Ishikawa (cell line): ENCODE data around the gene DRC7.

Experiments
- CEBPB ChIP-seq: IDR thresholded peaks from 2 replicates; pipeline ENCODE4 v1.6.1; 2012
- CREB1 ChIP-seq: IDR thresholded peaks from 2 replicates; pipeline ENCODE4 v1.6.1; 2012; ENCODE audit warnings: low read depth
- EGR1 ChIP-seq: IDR thresholded peaks from 2 replicates; pipeline ENCODE4 v1.6.1; 2012
- EP300 ChIP-seq: IDR thresholded peaks from 2 replicates; pipeline ENCODE4 v1.6.1; 2012; ENCODE audit warnings: borderline replicate concordance
- FOXM1 ChIP-seq: IDR thresholded peaks from 2 replicates; pipeline ENCODE4 v1.6.1; 2012; ENCODE audit warnings: low read depth, borderline replicate concordance
- NFIC ChIP-seq: IDR thresholded peaks from 2 replicates; pipeline ENCODE4 v1.6.1; 2012
- RAD21 ChIP-seq: IDR thresholded peaks from 2 replicates; pipeline ENCODE4 v1.6.1; 2012; ENCODE audit warnings: low read depth
- TAF1 ChIP-seq: IDR thresholded peaks from 2 replicates; pipeline ENCODE4 v1.6.1; 2012; ENCODE audit warnings: low read depth, mild to moderate bottlenecking
- TCF12 ChIP-seq: IDR thresholded peaks from 2 replicates; pipeline ENCODE4 v1.6.1; 2012; ENCODE audit warnings: low read depth
- TEAD4 ChIP-seq: IDR thresholded peaks from 2 replicates; pipeline ENCODE4 v1.6.1; 2012
- YY1 ChIP-seq: IDR thresholded peaks from 2 replicates; pipeline ENCODE4 v1.6.1; 2012; ENCODE audit warnings: low read depth
- ZBTB7A ChIP-seq: IDR thresholded peaks from 2 replicates; pipeline ENCODE4 v1.6.1; 2012; ENCODE audit warnings: low read depth
- TF ChIP-seq, protein P1 (sequence below): IDR thresholded peaks from 2 replicates; pipeline ENCODE4 v1.6.1; 2012
- TF ChIP-seq, protein P2 (sequence below): IDR thresholded peaks from 2 replicates; pipeline ENCODE4 v1.6.1; 2012; ENCODE audit warnings: low read depth, mild to moderate bottlenecking
- TF ChIP-seq, protein P3 (sequence below): IDR thresholded peaks from 2 replicates; pipeline ENCODE4 v1.6.1; 2012

The DRC7 gene

DNA sequence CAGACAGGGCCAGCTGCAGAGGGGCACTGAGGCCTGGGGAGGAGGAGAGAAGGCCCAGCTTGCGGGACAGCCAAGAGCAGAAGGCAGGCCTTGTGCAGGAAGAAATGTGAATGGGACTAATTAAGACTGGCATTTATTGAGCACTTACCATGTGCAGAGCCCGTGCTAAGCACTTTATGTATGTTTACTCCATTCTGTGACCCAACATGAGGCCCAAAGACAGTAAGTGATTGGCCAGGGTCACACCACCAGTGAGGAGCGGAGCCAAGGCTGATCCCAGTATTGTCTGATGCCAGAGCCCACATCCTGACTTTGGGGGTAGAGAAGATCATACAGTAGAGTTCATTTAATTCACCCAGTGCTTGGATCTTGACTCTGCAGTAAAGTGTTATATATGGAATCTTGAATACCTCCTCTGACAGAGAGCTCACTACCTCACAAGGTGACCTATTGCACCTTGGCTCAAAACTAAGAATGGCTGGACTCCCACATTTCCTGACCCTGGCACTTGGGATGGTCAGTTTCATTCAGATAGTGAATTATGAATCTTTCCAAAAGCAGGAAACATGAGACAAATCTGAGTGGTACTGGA lies 54.6 kb downstream of the DRC7 start:
- no peak for TF ChIP-seq CREB1
- no peak for TF ChIP-seq FOXM1
- no peak for TF ChIP-seq EGR1
- no peak for TF ChIP-seq NFIC
- no peak for TF ChIP-seq ZBTB7A
- TF ChIP-seq, protein P1, sequence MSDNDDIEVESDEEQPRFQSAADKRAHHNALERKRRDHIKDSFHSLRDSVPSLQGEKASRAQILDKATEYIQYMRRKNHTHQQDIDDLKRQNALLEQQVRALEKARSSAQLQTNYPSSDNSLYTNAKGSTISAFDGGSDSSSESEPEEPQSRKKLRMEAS, result no peak
- TF ChIP-seq, protein P2, sequence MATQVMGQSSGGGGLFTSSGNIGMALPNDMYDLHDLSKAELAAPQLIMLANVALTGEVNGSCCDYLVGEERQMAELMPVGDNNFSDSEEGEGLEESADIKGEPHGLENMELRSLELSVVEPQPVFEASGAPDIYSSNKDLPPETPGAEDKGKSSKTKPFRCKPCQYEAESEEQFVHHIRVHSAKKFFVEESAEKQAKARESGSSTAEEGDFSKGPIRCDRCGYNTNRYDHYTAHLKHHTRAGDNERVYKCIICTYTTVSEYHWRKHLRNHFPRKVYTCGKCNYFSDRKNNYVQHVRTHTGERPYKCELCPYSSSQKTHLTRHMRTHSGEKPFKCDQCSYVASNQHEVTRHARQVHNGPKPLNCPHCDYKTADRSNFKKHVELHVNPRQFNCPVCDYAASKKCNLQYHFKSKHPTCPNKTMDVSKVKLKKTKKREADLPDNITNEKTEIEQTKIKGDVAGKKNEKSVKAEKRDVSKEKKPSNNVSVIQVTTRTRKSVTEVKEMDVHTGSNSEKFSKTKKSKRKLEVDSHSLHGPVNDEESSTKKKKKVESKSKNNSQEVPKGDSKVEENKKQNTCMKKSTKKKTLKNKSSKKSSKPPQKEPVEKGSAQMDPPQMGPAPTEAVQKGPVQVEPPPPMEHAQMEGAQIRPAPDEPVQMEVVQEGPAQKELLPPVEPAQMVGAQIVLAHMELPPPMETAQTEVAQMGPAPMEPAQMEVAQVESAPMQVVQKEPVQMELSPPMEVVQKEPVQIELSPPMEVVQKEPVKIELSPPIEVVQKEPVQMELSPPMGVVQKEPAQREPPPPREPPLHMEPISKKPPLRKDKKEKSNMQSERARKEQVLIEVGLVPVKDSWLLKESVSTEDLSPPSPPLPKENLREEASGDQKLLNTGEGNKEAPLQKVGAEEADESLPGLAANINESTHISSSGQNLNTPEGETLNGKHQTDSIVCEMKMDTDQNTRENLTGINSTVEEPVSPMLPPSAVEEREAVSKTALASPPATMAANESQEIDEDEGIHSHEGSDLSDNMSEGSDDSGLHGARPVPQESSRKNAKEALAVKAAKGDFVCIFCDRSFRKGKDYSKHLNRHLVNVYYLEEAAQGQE, result no peak
- no peak for TF ChIP-seq EP300
- TF ChIP-seq CEBPB, result no peak
- no peak for TF ChIP-seq TAF1
- no peak for TF ChIP-seq TCF12
- TF ChIP-seq RAD21, result no peak

DNA sequence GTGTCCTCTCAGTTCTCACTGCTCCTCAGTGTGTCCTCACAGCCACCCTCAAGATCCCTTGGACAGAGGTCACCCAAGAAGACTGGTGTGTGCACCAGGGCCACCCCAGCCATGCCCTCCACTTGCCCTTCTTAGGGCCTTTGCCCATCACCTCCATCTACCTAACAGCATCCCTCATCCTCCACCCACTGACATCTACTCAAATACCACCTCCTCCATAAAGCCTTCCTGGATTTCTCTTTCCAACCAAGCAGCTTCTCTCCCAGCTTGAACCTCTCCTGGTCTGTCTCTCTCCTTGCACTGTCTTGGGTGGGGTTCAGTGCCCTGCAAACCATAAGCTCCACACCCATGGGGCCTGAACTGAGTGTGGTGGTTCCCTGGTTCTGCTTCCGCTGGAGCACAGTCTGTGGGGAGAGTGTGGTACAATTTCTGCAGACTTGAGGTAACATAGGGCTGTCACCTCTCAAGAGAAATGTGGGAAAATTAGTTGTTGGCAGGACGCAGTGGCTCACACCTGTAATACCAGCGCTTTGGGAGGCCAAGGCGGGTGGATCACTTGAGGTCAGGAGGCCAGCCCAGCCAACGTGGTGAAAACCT lies 55.3 kb downstream of the DRC7 start:
- TF ChIP-seq, protein P1, result no peak
- no peak for TF ChIP-seq EP300

DNA sequence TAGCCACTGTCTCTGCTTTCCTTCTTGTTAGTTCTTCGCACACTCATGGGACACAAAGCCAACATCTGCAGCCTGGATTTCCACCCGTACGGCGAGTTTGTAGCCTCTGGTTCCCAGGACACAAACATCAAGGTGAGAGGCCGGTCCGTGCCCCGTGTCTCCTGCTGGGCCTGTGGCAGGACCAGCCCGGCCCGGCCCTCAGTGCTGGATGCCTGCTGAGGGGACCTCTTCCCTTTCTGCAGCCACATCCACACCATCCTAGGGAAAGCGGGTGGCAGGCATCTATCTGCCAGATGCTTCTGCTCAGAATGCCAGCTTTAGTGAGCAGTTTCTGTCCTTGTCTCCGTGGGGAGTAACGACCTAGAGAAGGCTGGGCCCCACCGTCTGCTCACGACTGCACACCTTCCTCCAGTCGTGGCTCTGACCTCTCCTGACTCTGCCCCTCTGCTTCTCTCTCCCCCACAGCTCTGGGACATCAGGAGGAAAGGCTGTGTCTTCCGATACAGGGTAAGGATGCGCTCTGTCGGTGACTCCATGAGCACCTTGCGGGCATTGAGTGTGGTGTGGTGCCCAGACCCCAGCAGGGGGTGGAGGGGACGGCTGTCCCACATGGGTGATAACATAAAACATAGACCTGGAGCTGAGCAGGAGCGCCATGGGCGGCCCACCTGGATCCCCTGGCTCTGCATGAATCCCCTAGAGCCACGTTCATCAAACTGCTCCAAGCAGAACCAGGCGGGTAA lies 56.4 kb downstream of the DRC7 start:
- TF ChIP-seq YY1, result no peak
- TF ChIP-seq ZBTB7A, result no peak
- no peak for TF ChIP-seq FOXM1
- TF ChIP-seq, protein P1, result no peak
- no peak for TF ChIP-seq CREB1
- TF ChIP-seq, protein P3, sequence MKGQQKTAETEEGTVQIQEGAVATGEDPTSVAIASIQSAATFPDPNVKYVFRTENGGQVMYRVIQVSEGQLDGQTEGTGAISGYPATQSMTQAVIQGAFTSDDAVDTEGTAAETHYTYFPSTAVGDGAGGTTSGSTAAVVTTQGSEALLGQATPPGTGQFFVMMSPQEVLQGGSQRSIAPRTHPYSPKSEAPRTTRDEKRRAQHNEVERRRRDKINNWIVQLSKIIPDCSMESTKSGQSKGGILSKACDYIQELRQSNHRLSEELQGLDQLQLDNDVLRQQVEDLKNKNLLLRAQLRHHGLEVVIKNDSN, result no peak

DNA sequence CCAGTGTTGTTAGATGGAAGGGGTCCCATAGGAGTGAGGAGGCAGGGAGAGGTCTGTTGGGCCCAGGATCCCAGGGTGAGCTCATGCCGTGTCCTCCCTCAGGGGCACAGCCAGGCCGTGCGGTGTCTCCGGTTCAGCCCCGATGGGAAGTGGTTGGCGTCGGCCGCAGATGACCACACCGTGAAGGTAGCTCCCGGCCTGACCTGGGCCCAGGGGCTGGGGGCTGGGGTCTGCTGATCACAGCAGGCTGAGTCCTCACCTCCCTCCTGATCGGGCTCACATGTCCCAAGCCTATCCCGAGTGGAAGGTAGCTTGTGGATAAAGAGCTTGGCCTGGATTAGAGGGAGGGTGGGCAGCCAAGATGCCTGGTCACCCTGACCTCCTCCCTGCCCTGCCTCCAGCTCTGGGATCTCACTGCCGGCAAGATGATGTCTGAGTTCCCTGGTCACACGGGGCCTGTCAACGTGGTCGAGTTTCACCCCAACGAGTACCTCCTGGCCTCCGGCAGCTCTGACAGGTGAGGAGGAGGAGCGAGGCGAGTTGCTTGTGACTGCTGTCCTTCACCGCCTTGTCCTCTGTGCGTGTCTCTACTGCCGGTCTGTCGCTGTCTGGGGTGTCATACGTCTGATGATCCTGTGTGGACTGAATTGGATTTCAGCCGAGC lies 57.1 kb downstream of the DRC7 start:
- TF ChIP-seq CREB1 (no peak), ZBTB7A (no peak), NFIC (no peak), TAF1 (no peak), CEBPB (no peak), YY1 (no peak), TCF12 (no peak), RAD21 (no peak), EP300 (no peak), FOXM1 (no peak)
- TF ChIP-seq, protein P3, result no peak
- TF ChIP-seq, protein P2, result no peak

DNA sequence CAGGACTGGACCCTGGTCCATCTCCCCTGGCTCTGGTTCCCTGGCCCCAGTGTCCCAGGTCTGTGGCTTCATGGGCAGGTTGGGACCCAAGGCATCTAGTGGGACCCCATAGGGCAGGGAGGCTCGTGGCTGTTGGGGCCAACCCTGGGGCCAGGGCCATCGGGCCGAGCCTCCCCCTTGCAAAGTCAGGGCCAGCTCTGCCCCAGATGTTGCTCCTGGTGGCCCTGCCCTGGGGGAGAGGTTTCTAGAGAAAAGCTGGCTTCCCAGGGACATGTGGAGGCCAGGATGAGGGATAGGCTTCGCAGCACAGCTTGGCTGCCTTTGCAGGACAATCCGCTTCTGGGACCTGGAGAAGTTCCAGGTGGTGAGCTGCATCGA lies 57.6 kb downstream of the DRC7 start:
- TF ChIP-seq TCF12 (no peak), EGR1 (no peak), ZBTB7A (no peak), RAD21 (no peak), YY1 (no peak), NFIC (no peak), EP300 (no peak), FOXM1 (no peak), CREB1 (no peak), TEAD4 (no peak), TAF1 (no peak), CEBPB (no peak)
- TF ChIP-seq, protein P2, result no peak
- TF ChIP-seq, protein P1, result no peak
- TF ChIP-seq, protein P3, result no peak
